HG03378 (cell line): ENCODE data around the gene STAT6.

Experiments used
- ATAC-seq: cut with Tn5 transposase; IDR thresholded peaks from one replicate; pipeline ENCODE4 v1.9.1; 2021; ENCODE audit warnings: mild to moderate bottlenecking, moderate library complexity; ENCODE audit not compliant: unreplicated experiment

The STAT6 gene

DNA sequence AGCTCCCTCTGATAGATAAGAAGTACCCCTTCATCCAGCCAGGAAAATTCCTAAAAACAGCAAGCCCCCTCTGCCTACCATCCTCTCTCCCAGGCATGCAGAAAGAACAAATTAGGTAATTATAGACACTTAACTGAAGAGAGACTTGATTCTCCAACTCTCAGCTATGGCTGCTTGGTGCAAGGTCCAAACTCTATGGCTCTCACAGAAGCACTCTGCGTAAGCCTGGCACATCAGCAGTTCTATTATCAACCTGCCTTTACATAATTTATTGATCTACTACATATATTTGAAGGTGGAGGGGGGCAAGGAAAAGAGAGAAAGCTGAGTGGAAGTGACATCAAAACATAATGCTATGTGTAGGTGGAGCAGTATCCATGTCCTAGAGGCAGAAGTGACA lies 60.2 kb downstream of the STAT6 start:
- no peak for ATAC-seq

GRCh38 chr12:57049890-57050289 lies 61.3 kb downstream of the STAT6 start, which contains the start of gene MYO1A:
TSS of gene MYO1A (minus strand) at chr12:57050129. CDS start at chr12:57048323, 1,806 bp downstream.
- ATAC-seq = no peak

DNA sequence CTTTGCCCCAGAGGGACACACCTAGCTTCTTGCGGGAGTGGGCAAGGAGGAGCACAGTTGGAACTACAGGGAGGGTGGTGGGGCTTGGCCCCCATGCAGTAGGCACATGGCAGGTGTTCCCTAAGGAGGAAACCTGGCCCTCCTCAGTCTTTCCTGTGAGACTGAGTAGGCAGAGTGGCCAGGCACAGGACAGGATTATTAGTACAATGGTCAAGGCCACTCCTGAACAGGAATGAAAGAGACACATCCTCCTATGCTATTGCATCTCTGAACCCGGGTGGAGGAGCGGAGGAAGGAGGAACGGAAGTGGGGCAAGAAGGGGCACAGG lies 62.1 kb downstream of the STAT6 start:
- ATAC-seq = no peak

DNA sequence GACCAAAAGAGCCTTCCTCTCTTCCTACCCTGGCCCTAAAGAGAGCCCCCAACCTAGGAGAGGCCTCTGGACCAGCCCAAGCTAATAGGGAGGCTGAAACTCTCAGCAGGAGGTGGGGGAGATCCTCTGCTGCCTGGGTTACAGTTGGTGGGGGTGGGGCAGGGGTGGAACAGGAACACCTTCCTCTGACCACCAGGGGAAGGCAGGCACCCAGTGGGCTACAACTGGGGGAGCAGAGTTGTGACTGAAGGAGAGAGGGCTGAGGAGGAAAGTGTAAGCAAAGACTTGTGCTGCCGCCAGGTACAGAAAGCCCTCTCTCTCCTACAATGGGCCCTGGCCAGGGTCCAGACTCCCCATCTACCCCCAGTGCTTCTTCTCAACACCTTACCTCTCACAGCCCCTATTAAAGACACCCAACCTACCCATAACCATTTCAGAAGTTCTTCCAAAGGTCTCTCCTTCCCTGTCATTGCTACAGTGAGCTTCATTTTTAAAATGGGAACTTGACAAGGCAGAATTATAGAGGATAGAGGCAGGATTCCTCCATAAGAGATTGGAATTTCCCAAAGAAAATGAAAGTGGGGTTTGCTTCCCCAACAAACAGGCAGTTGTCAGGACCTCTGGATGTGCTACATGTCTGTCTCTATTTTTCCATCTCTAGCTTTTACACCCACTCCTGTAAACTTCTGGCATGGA lies 62.6 kb downstream of the STAT6 start:
- ATAC-seq = no peak

- no peak for ATAC-seq
These were observed 63.2 kb downstream of the STAT6 start for GRCh38 chr12:57047981-57048380.

DNA sequence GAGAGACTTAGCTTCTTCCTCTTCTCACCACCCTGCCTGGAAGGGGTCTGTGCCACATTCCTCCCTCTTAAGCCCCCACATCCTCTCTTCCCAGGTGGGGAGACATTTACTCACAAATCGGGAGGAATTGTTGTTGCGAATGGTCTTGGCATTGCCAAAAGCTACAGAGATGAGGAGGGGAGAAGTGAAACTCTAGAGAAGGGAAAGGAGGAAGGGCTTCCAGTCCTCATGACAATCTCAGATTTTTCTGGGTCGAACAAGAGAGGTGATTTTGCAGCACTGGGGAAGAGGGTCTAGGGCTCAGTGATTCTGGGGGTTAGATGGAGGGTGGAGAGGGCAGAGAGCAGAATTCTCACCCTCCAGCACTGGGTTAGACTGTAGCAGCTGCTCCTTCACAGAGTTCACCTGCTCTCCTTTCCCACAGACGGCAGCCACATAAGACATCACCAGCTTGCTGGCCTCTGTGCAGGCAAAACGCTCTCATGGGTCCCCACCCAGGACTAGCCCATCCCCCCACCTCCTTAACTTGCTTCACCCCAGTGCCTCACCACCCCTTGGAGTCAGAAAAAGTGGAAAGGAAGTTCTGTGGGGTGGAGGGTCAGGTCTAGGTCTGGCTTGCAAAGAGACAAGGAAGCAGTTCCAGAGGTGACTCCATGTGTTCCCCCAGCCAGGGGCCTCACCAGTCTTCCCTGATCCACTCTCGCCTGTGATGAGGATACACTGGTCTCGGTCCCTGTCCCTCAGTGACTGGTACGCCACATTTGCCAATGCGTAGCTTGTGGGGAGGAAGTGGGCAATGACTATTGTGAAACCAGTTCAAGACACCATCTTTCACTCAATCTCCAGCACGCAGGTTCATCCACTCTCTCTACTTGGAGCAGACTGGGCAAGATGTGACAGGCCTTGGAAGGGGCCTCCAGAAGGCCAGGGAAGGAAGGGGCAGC lies 63.9 kb downstream of the STAT6 start:
- no peak for ATAC-seq

DNA sequence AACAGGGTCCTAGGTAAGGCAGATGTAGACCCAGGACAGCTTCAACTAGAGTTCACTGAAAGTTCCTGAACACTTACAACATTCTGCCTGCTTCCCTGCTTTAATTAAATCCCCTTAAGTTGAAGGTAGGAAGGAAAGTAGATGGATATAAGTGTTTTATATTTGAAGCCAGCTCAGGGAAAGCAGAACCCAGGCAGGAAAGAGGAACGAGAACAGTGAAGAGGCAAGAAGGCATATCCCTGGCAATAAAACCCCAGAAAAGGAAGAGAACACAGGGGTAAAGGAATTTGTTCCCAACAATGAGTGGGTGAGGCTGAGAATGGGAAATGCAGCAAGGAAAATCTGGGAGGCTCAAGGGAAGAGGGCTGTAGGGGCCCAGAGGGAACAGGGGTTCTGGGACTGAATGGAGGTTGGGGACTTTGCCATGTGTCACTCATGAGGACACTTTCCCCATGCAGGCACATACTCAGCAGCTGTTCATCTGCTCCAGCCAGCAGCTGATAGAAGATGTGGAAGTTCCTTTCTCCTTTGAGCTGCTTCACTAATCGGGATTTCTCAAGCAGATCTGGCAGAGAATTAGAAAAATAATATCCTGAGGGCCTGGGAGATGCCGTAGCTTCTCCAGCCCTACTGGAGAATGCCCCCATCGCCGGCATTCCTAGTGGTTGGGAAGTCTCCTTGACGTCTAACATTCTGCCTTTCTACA lies 64.9 kb downstream of the STAT6 start:
- ATAC-seq = no peak
